22Rv1 (cell line): Measurements from ENCODE around the gene MDK.
A peak's percentile ranks its signal among the peaks of the same experiment; 100 is the strongest.

Source experiments
- H3K27ac ChIP-seq: fragments of 450-650 bp; 2 replicates; pipeline ENCODE4 v1.5.1; 2017
- CTCF ChIP-seq: fragments of 450-650 bp; IDR thresholded peaks from 2 replicates; pipeline ENCODE4 v1.5.1; 2017; ENCODE audit warnings: mild to moderate bottlenecking
- ZFX ChIP-seq: fragments of 450-650 bp; IDR thresholded peaks from 2 replicates; pipeline ENCODE4 v1.6.1; 2017; ENCODE audit warnings: antibody characterized with exemption, borderline replicate concordance

MDK gene

GRCh38 chr11:46363031-46363407, 18.4 kb upstream of the MDK start:
- H3K27ac ChIP-seq, result peak overlapping the region; percentile 12; the same call in 1 of the 2 replicates
- TF ChIP-seq CTCF (no peak), ZFX (no peak)

- TF ChIP-seq CTCF (no peak), ZFX (no peak)
- H3K27ac ChIP-seq, result no peak overlapping the region
Observed at GRCh38 chr11:46363455-46364005, 17.9 kb upstream of the MDK start.

GRCh38 chr11:46364056-46364455, 17.4 kb upstream of the MDK start:
- no peak overlapping the region for H3K27ac ChIP-seq
- TF ChIP-seq ZFX, result no peak
- no peak for TF ChIP-seq CTCF

- H3K27ac ChIP-seq, result no peak overlapping the region
- TF ChIP-seq CTCF, result no peak
- TF ChIP-seq ZFX, result no peak
Observed at GRCh38 chr11:46364791-46365190, 16.7 kb upstream of the MDK start.

GRCh38 chr11:46366260-46366659, 15.2 kb upstream of the MDK start:
- TF ChIP-seq CTCF (no peak), ZFX (no peak)
- H3K27ac ChIP-seq, result no peak overlapping the region

- H3K27ac ChIP-seq, result no peak overlapping the region
- no peak for TF ChIP-seq ZFX
- no peak for TF ChIP-seq CTCF
Observed at GRCh38 chr11:46366661-46367161, 14.8 kb upstream of the MDK start.

GRCh38 chr11:46367244-46367915, 14.1 kb upstream of the MDK start:
- TF ChIP-seq CTCF (peak; percentile 82), ZFX (no peak)
- no peak overlapping the region for H3K27ac ChIP-seq
